HG03558 (cell line): ENCODE data around the gene PSAT1.

ENCODE experiments used
- ATAC-seq: cut with Tn5 transposase; IDR thresholded peaks from one replicate; pipeline ENCODE4 v1.9.1; 2021; ENCODE audit warnings: moderate number of reproducible peaks; ENCODE audit not compliant: unreplicated experiment; ENCODE audit errors: extremely low read depth

The PSAT1 gene

DNA sequence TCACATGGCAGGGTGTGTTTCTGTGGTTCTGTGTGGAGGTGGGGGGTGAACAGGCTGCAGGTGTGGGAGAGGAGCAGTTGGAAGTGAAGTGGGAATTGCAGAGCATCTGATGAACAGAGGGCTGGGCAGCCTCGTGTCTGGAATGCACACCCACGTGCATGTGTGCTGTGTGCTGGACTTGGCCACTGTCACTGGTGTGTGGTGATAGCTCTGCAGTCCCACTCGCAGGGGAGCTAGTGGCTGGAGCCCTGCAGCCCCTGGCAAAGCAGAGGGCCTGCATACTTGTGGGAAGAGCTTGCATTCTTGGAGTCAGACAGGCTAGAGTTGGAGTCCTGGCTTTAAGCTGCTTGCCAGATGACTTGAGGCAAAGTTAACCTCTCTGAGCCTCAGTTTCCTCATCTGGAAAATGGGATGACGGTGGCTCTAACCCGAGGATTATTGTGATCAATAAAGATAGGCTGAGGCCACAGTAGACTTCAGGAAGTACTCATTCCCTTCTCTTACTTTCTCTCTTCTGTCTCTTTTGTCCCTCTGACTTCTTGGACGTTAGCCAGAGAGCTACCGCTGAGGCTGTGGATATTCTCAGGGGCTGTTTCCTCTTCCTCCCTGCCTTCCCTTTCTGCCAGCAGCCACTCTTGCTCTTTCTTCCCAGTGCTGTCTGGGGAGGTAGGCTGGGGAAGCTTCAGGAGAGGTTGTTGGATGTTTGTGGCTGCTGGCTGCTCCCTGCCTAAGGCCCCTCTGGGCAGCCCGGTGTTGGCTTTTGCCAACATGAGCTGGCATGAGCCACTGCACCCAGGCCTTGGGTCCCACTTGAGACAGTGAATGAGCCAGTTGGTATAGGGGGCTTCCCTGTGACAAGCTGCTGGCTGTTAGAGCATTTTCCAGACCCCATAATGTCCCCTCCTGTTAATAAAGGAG is 18.3 kb downstream of the PSAT1 start:
- no peak for ATAC-seq

DNA sequence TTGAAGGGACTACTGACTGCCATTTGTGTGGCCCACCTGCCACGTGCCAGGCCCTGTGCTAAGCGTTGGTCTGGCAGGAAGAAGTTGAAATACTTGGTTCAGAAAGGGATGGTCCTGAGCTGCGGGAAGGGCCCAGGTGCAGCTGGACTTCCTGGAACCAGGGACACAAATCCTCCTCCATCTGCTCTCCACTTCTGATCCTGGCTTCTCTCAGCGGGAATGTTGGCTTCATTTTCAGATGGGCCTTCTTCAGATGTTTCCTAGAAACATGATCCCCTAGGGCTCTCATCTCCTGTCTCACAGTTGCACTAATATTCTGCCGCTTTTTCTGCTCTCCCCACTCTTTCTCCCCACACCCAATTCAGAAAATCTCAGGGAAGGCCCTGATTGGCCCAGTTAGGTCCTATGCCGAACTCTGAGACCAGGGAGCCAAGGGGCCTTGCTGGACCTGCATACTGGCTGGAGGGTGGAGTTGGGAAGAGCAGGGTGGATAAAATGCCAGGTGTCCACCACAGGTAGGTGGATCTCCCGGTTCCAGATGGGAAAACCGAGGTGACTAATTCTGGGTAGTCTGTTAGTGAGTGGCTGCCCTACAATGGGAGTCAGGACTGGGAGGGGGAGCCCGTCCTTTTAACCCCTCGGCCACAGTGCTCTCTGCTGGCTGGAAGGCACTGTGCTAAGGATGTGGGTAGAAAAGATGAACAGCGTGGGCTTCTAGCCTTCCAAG is 19.4 kb downstream of the PSAT1 start:
- no peak for ATAC-seq

- ATAC-seq = no peak
Observed at GRCh38 chr9:78319197-78320029, 22.5 kb downstream of the PSAT1 start.

DNA sequence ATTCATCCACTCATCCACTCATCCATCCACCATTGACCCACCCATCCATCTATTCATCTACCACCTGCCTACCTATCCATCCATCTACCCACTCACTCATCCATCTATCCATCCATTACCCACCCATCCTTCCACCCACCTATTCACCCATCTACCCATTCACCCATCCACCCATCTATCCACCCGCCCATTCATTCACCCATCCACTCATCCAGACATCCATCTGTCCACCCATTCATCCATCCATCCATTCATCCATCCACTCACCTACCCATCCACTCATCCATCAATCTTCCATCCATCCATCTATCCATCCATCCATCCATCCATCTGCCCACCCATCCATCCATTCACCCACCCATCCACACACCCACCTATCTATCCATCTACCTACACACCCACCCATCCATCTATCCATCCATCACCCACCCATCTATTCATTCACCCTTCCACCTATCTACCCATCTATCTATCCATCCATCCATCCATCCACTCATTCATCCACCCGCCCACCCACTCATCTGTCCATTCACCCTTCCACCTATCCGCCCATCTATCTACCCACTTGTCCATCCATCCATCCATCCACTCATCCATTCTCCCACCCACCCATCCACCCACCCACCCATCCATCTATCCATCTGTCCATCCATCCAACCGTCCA is 23.2 kb downstream of the PSAT1 start:
- ATAC-seq = no peak

GRCh38 chr9:78320875-78321496 is 24.1 kb downstream of the PSAT1 start:
- ATAC-seq = no peak

DNA sequence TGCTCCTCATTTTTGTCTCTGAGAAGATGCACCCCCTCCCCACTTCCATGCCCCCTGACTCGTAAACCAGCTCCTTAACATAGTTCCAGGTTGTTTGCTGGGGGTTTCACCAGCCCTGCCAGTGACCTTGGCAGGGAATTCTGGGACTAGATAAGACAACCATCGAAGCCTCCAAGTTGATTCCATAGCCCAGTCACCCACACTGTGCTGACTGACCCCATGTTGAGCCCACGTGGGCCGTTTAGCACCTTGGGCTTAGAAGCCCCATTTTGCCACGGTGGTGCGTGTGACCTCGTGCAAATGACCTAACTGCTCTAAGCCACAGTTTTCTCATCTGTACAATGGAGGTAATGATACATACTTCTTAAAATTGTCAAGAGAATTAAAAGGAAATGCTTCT is 24.6 kb downstream of the PSAT1 start:
- ATAC-seq = no peak

GRCh38 chr9:78324068-78324650 is 27.2 kb downstream of the PSAT1 start:
- no peak for ATAC-seq

GRCh38 chr9:78324682-78325081 is 27.8 kb downstream of the PSAT1 start:
- no peak for ATAC-seq

DNA sequence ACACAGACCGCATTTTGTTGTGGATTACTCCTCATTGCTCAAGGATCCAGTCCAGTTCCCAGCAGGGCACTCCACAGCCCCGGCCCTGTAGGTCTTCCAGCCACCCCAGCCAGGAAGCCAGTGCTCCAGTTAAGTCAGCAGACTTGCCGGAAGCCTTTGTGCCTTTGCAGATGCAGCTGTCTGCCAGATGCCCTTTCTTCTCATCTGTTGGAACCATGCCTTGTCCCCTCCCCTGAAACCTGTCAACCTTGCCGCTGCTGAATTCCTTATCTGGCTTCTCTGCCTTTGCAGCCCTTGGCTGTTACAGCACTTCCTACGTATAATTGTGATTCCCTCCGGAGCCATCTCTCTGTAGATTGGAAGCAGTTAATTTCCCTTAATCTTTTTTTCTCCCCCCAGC is 28.4 kb downstream of the PSAT1 start:
- no peak for ATAC-seq

- ATAC-seq = no peak
Observed at GRCh38 chr9:78325846-78326360, 29.0 kb downstream of the PSAT1 start.

- no peak for ATAC-seq
Observed at GRCh38 chr9:78326564-78326963, 29.6 kb downstream of the PSAT1 start.

- ATAC-seq = no peak
Observed at GRCh38 chr9:78332381-78332780, 35.5 kb downstream of the PSAT1 start.

DNA sequence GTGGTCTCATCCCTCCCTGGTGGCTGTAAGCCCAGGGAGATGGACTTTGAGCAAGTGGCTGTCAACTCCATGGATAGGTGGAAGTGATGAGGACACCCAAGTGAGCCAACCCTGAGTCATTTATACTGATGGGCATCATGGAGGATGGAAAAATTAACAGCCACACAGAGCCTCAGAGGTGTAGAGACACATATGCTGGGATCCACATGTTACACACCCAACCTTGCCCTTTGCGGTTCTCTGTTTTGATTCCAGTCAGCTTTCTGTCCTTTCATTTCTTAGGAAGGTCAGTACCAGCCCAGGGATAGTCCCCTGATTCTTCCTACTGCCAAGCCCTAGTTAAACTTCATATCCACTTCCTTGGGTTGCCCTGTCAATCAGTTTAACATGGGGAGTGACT is 51.9 kb downstream of the PSAT1 start:
- no peak for ATAC-seq

DNA sequence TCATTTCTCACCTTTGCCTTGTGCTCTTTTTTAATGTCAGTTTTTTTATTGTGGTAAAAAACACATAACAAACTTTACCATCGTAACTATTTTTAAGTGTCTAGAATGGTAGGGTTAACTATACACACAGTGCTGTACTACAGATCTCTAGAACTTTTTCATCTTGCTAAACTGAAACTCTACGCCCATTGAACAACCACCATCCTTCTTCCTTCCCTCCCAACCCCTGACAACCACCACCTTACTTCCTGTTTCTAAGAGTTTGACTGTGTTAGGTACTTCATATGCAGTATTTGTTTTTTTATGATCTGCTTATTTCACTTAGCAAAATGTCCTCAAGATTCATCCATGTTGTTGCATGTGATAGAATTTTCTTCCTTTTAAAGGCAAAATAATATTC is 54.9 kb downstream of the PSAT1 start:
- ATAC-seq = no peak

DNA sequence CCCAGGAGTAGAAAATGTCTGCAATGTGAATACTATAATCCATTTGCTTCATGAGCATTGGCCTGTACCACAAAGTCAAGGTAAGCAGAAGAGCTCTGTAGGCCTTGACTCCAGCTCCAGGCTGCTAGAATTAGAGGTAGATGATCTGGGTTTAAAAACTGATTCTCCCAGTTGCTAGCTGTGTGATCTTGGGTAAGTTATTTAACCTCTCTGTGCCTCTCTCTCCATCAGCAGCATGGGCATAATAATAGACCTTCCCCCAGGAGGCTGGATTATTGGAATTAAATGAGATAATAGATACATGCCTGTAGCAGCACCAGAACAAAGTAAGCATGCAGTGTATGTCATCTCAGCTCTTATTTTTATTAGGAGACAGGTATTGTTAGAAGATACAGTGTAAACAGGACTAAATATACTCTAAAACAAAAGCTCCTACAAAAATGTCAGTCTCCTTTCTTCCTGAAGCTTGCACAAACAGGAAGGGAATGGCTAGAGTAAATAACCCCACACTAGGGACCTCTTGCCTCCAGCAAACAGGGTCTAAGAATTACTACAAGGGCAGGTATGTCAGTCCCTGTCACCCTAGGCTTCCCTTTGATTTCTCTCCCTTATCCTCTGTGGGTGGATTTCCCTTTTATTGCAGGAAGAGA is 57.5 kb downstream of the PSAT1 start:
- no peak for ATAC-seq

DNA sequence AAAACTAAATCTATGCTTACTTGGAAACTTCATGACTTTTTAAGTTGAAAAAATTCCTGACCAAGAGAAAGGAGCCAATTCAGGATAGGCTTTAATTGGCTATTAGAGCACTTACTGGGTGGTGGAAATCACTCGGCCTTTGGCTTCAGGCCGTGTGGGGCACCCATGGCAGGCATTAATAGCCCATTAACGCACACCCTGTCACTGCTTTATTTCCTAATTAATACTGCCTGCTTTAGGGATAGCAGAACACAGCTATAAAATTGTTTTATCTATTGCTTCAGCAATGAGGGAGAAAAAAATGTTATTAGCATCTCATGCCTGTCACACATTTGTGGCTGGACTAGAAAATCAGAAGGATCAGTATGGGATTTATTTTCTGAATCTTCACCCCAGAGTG is 58.1 kb downstream of the PSAT1 start:
- ATAC-seq = no peak

DNA sequence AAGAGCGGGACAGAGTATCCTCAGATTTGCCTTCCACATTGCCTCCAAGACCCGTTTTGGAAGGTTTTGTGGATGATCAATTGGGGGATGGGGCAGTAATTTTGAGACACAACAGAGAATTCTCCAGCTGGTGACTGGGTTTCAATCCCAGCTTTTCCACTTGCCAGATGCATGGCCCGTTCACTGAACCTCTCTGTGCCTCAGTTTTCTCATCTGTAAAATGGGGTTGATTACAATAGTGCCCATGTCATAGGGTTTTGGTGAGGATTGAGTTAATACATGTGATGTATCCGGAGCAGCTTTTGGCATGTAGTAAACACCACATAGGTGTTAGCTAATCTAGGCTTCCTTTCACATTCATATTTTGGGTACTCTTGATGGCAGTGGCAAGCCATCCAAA is 59.7 kb downstream of the PSAT1 start:
- no peak for ATAC-seq

DNA sequence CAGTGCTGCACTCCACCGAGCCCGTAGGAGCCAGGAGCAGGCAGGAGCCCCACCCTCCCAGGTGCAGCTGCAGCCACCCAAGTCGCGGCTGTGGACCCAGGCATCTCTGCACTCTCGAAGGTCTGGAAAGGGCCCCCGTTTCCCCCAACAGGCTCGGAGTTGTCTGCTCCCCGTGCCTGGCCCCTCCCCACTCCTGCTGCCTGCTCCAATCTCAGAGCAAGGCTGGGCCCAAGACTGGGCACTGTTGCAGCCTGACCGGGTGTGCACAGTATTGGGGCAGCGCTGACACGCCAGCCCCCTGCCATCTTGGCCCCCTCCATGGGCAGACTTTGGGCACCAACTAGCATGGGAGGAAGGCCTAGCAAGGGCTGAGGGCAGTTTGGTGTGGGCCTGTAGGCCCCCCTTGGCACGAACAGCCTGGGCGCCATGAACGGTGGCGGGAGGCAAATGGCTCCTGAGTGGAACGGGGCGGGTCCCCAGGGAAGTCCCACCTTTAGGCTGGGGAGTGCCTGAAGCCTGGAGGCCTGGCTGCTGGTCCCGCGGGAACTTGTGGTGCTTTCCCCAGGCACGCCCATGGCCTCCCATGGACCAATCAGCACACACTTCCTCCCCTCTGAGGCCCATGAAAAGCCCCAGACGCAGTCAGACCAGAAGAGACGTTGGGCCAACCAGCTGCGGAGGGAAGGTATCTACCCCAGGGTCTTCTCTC is 60.4 kb downstream of the PSAT1 start:
- no peak for ATAC-seq
